ENCODE measurements around the gene ALDOB.

Gene ALDOB

GRCh38 chr9:101437806-101438232 lies 2.2 kb upstream of the ALDOB start:
- TF ChIP-seq EP300 (IDR thresholded peaks at IDR 0.05; ENCODE audit: borderline replicate concordance) (no peak), NFIC (IDR thresholded peaks at IDR 0.05) (no peak), ZBTB7A (IDR thresholded peaks at IDR 0.05; ENCODE audit: low read depth) (no peak), TEAD4 (IDR thresholded peaks at IDR 0.05) (no peak), CREB1 (IDR thresholded peaks at IDR 0.05; ENCODE audit: low read depth) (no peak), EGR1 (IDR thresholded peaks at IDR 0.05) (no peak), REST (IDR thresholded peaks at IDR 0.05; ENCODE audit: low read depth) (no peak), USF1 (IDR thresholded peaks at IDR 0.05) (no peak), TAF1 (IDR thresholded peaks at IDR 0.05; ENCODE audit: low read depth) (no peak), YY1 (IDR thresholded peaks at IDR 0.05; ENCODE audit: low read depth) (no peak), TCF12 (IDR thresholded peaks at IDR 0.05; ENCODE audit: low read depth) (no peak)

- TF ChIP-seq USF1 (IDR thresholded peaks at IDR 0.05) (no peak), CEBPB (IDR thresholded peaks at IDR 0.05) (no peak), FOXM1 (IDR thresholded peaks at IDR 0.05; ENCODE audit: borderline replicate concordance, low read depth) (no peak), EP300 (IDR thresholded peaks at IDR 0.05; ENCODE audit: borderline replicate concordance) (no peak), CREB1 (IDR thresholded peaks at IDR 0.05; ENCODE audit: low read depth) (no peak), MAX (IDR thresholded peaks at IDR 0.05) (no peak), YY1 (IDR thresholded peaks at IDR 0.05; ENCODE audit: low read depth) (no peak), NFIC (IDR thresholded peaks at IDR 0.05) (no peak), ZBTB7A (IDR thresholded peaks at IDR 0.05; ENCODE audit: low read depth) (no peak), REST (IDR thresholded peaks at IDR 0.05; ENCODE audit: low read depth) (no peak), EGR1 (IDR thresholded peaks at IDR 0.05) (no peak), TEAD4 (IDR thresholded peaks at IDR 0.05) (no peak), TAF1 (IDR thresholded peaks at IDR 0.05; ENCODE audit: low read depth) (no peak), RAD21 (IDR thresholded peaks at IDR 0.05; ENCODE audit: low read depth) (no peak), TCF12 (IDR thresholded peaks at IDR 0.05; ENCODE audit: low read depth) (no peak)
Measured at GRCh38 chr9:101434998-101435397, 576 bp downstream of the ALDOB start.

- TF ChIP-seq TAF1 (IDR thresholded peaks at IDR 0.05; ENCODE audit: low read depth) (no peak), FOXM1 (IDR thresholded peaks at IDR 0.05; ENCODE audit: borderline replicate concordance, low read depth) (no peak), CREB1 (IDR thresholded peaks at IDR 0.05; ENCODE audit: low read depth) (no peak), RAD21 (IDR thresholded peaks at IDR 0.05; ENCODE audit: low read depth) (no peak), MAX (IDR thresholded peaks at IDR 0.05) (no peak), NFIC (IDR thresholded peaks at IDR 0.05) (no peak), TEAD4 (IDR thresholded peaks at IDR 0.05) (no peak), USF1 (IDR thresholded peaks at IDR 0.05) (no peak), EGR1 (IDR thresholded peaks at IDR 0.05) (no peak), CEBPB (IDR thresholded peaks at IDR 0.05) (no peak), REST (IDR thresholded peaks at IDR 0.05; ENCODE audit: low read depth) (no peak), TCF12 (IDR thresholded peaks at IDR 0.05; ENCODE audit: low read depth) (no peak)
Measured at GRCh38 chr9:101433229-101433628, 2.3 kb downstream of the ALDOB start.

GRCh38 chr9:101432740-101433139 lies 2.8 kb downstream of the ALDOB start:
- TF ChIP-seq TCF12 (IDR thresholded peaks at IDR 0.05; ENCODE audit: low read depth) (no peak), FOXM1 (IDR thresholded peaks at IDR 0.05; ENCODE audit: borderline replicate concordance, low read depth) (no peak), MAX (IDR thresholded peaks at IDR 0.05) (no peak), CREB1 (IDR thresholded peaks at IDR 0.05; ENCODE audit: low read depth) (no peak), YY1 (IDR thresholded peaks at IDR 0.05; ENCODE audit: low read depth) (no peak), ZBTB7A (IDR thresholded peaks at IDR 0.05; ENCODE audit: low read depth) (no peak), EGR1 (IDR thresholded peaks at IDR 0.05) (no peak), REST (IDR thresholded peaks at IDR 0.05; ENCODE audit: low read depth) (no peak), CEBPB (IDR thresholded peaks at IDR 0.05) (no peak)

Measured in Ishikawa (cell line).